Testis (tissue), 3 donors: ENCODE measurements around the gene BICC1. TPM values are rescaled to one million over a fixed set of nuclear protein-coding genes. Genes with fewer than 3 reads are reported as not detected.

Experiments used
- DNase-seq: peaks from one replicate; pipeline ENCODE4 v3.0.0-alpha.2; 2019
- H3K27ac ChIP-seq, 2 donors: fragments of 200-600 bp; sonication (generic); one replicate each; pipeline ENCODE4 v1.5.1; 2019
- H3K27me3 ChIP-seq: fragments of 200-600 bp; sonication (generic); one replicate; pipeline ENCODE4 v1.5.1; 2019
- H3K36me3 ChIP-seq: fragments of 200-600 bp; sonication (generic); one replicate; pipeline ENCODE4 v1.5.1; 2017; ENCODE audit warnings: low read depth; ENCODE audit errors: missing control alignments
- H3K4me1 ChIP-seq: fragments of 200-600 bp; sonication (generic); one replicate; pipeline ENCODE4 v1.5.1; 2019
- H3K4me3 ChIP-seq, 2 donors: fragments of 200-600 bp; sonication (generic); one replicate each; pipeline ENCODE4 v1.5.1; 2017 to 2019
- H3K9me3 ChIP-seq: fragments of 200-600 bp; sonication (generic); one replicate; pipeline ENCODE4 v1.5.1; 2017
- POLR2A ChIP-seq: fragments of 450-650 bp; IDR thresholded peaks from one replicate; pipeline ENCODE4 v1.6.1; 2017; ENCODE audit warnings: antibody characterized with exemption, mild to moderate bottlenecking, moderate library complexity
- WGBS, 2 donors: methylation state at CpG; one replicate each; pipeline ENCODE4 v1.1.5; 2018; 5-methylcytosine and 5-hydroxymethylcytosine counted together
- intact Hi-C: fragments of 100-400 bp; cut with DNase I; formaldehyde crosslinking; loops from one replicate; pipeline ENCODE4 v1.15.1; 2023; ENCODE audit warnings: low total_unique reads
- polyA plus RNA-seq: library from polyadenylated mRNA; stranded (reverse); fragments of 350-450 nt; fragmentation: Illumina TruSeq; extraction: RNeasy Lipid Tissue Mini Kit (QIAGEN cat#74804); gene quantifications from one replicate; pipeline ENCODE4 v1.2.3, GENCODE V29; 2014; ENCODE audit warnings: low read depth, low replicate concordance; ENCODE audit not compliant: insufficient read depth
- total RNA-seq, 2 donors: library from RNA; depleted of rRNA; stranded (reverse); fragments of >200 nt; gene quantifications; one replicate each; pipeline ENCODE4 v1.2.3, GENCODE V29; 2016
- TF ChIP-seq, protein P1 (sequence below), 3 experiments: fragments of 450-650 bp in 2 of 3; fragments of 200-600 bp in 1 of 3; sonication (generic) in 1 of 3; IDR thresholded peaks; one replicate each; pipeline ENCODE4 v1.5.1; 2016 to 2019; ENCODE audit warnings: antibody characterized with exemption in 3 of 3, mild to moderate bottlenecking in 2 of 3, moderate library complexity in 1 of 3

Gene BICC1
- total and polyA plus RNA-seq, 3 donors from 2014 or later: 8.7 to 14.1 (median 10.0) TPM

DNA sequence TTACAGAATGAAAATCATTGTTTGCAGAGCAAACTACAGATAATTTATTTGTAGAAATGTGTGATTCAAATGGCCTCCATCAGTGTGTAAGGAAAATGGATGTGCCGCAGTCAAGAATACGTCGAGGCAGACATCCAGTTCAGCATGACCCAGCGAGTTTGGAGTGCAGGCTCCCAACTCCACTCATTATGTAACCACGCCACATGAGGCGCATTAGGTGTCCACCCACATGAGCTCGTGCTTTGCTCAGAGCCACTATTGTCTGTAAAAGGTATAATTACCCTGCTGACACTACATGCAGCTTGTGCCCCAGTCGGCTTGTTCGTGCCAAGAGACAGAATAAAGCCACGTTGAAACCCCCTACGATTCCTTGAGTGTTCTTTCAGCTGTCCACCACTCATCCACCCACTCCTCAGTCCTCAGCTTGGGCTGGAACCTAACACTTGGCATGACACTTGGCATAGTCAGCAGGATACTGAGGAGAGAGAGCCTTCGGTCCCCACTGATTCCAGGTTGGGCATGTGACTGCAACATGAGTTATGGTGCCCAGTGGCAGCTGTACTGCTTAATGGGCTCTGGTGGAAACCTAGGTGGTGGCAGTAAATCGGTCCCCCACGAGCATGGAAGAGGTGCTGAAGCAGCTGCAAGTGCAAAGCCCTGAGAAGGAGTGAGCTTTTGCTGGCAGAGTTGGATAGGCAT lies 102.7 kb downstream of the BICC1 start:
- no peaks in the 10 kb centered on the region for H3K9me3 ChIP-seq
- 85 to 89% methylated on average over 10 to 14 of the region's 14 CpGs for WGBS, 2 donors
- intact Hi-C loops: no loop called here
- H3K27me3 ChIP-seq: no peaks in the 10 kb centered on the region
- H3K36me3 ChIP-seq: no peaks in the 10 kb centered on the region
- TF ChIP-seq POLR2A: no peak
- TF ChIP-seq, protein P1, sequence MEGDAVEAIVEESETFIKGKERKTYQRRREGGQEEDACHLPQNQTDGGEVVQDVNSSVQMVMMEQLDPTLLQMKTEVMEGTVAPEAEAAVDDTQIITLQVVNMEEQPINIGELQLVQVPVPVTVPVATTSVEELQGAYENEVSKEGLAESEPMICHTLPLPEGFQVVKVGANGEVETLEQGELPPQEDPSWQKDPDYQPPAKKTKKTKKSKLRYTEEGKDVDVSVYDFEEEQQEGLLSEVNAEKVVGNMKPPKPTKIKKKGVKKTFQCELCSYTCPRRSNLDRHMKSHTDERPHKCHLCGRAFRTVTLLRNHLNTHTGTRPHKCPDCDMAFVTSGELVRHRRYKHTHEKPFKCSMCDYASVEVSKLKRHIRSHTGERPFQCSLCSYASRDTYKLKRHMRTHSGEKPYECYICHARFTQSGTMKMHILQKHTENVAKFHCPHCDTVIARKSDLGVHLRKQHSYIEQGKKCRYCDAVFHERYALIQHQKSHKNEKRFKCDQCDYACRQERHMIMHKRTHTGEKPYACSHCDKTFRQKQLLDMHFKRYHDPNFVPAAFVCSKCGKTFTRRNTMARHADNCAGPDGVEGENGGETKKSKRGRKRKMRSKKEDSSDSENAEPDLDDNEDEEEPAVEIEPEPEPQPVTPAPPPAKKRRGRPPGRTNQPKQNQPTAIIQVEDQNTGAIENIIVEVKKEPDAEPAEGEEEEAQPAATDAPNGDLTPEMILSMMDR (IDR thresholded peaks at IDR 0.05): no peak
- no peak for DNase-seq
- no peaks in the 10 kb centered on the region for H3K4me1 ChIP-seq
- H3K4me3 ChIP-seq: no peak overlapping the region
- H3K27ac ChIP-seq: no peak overlapping the region

GRCh38 chr10:58618158-58618676 lies 105.5 kb downstream of the BICC1 start:
- TF ChIP-seq, protein P1 (IDR thresholded peaks at IDR 0.05): no peak
- no peak for TF ChIP-seq POLR2A
- H3K27ac ChIP-seq: no peak overlapping the region
- no peaks in the 10 kb centered on the region for H3K9me3 ChIP-seq
- 95 to 97% methylated on average over 12 to 14 of the region's 14 CpGs for WGBS, 2 donors
- no peaks in the 10 kb centered on the region for H3K4me1 ChIP-seq
- H3K27me3 ChIP-seq: no peaks in the 10 kb centered on the region
- no peak for DNase-seq
- H3K36me3 ChIP-seq: no peaks in the 10 kb centered on the region
- intact Hi-C loops: no loop called here
- no peak overlapping the region for H3K4me3 ChIP-seq

DNA sequence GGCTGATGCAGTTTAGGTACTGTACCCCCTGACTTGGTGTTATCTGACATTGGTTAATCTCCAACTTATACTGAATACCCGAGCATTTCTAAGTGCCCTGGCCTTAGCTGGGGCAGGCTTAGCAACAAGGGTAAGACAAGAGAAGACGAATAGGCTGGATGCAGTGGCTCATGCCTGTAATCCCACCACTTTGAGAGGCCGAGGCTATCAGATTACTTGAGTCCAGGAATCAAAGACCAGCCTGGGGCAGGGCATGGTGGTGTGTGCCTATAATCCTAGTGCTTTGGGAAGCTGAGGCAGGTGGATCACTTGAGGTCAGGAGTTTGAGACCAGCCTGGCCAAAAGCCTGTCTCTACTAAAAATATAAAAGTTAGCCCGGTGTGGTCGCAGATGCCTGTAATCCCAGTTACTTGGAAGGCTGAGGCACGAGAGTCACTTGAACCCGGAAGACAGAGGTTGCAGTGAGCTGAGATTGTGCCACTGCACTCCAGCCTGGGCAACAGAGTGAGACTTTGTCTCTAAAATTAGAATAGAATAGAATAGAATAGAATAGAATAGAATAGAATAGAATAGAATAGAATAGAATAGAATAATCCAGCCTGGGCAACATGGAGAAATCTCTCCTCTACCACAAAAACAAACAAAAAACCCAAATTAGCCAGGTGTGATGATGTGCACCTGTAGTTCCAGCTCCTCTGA lies 108.9 kb downstream of the BICC1 start:
- no peaks in the 10 kb centered on the region for H3K4me1 ChIP-seq
- no peak for TF ChIP-seq POLR2A
- TF ChIP-seq, protein P1 (IDR thresholded peaks at IDR 0.05): no peak
- DNase-seq: no peak
- no peaks in the 10 kb centered on the region for H3K9me3 ChIP-seq
- intact Hi-C loops: no loop called here
- no peak overlapping the region for H3K27ac ChIP-seq
- 77 to 89% methylated on average over 6 to 7 of the region's 7 CpGs for WGBS, 2 donors
- no peak overlapping the region for H3K4me3 ChIP-seq
- H3K27me3 ChIP-seq: no peaks in the 10 kb centered on the region
- no peaks in the 10 kb centered on the region for H3K36me3 ChIP-seq

DNA sequence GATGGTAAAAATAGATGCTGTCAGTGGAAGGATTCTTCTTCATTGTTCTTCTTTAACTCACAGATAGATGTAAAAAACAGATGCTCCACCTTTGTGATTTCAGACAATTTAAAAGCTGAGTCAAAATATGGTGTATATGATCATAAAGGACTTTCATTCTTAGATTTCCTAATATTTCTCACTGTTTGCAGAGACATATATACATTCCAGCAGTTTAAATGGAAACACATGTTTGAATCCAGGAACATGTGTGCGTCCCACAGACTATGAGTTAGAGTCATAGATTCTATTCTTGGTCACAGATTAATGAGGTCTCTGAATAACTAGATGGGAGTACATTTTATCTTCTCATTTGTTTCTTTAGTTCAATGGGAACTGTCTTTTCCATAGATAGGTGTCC lies 109.6 kb downstream of the BICC1 start:
- H3K9me3 ChIP-seq: no peaks in the 10 kb centered on the region
- TF ChIP-seq POLR2A: no peak
- TF ChIP-seq, protein P1 (IDR thresholded peaks at IDR 0.05): no peak
- DNase-seq: no peak
- no peaks in the 10 kb centered on the region for H3K4me1 ChIP-seq
- no peaks in the 10 kb centered on the region for H3K36me3 ChIP-seq
- intact Hi-C loops: no loop called here
- no peak overlapping the region for H3K27ac ChIP-seq
- H3K27me3 ChIP-seq: no peaks in the 10 kb centered on the region
- no peak overlapping the region for H3K4me3 ChIP-seq
- 86 to 96% methylated on average over 1 of the region's 1 CpG for WGBS, 2 donors
